Cardiac fibroblast (primary cell): ENCODE data around the gene CHRNB1.

Experiments used
- DNase-seq, 2 donors: peaks; one replicate each; pipeline versions ENCODE4 v3.0.0 to v3.0.0-alpha.2; 2010; ENCODE audit warnings: low read depth in 2 of 2
- H3K4me3 ChIP-seq, 2 donors: replicated peaks in 1 of 2; 1 replicate in 1 of 2; 2 replicates in 1 of 2; pipeline ENCODE4 v1.5.1; 2011; ENCODE audit warnings: low read depth in 2 of 2, low read length in 2 of 2, mild to moderate bottlenecking in 2 of 2, moderate library complexity in 1 of 2
- CTCF ChIP-seq: IDR thresholded peaks from one replicate; pipeline ENCODE4 v1.5.1; 2011; ENCODE audit warnings: low read depth, mild to moderate bottlenecking, low read length, inconsistent platforms

CHRNB1 gene

GRCh38 chr17:7437369-7437863 is 7.4 kb upstream of the CHRNB1 start:
- no peak for TF ChIP-seq CTCF
- DNase-seq: no peak
- peak overlapping the region; percentile 21 to 35 for H3K4me3 ChIP-seq

GRCh38 chr17:7437950-7438614 is 6.8 kb upstream of the CHRNB1 start:
- peak overlapping the region in 1 of 2 donors; percentile 46 for H3K4me3 ChIP-seq

GRCh38 chr17:7438656-7439460 is 6.0 kb upstream of the CHRNB1 start:
- no peak for TF ChIP-seq CTCF
- no peak for DNase-seq
- peak overlapping the region in 1 of 2 donors; percentile 46 for H3K4me3 ChIP-seq

More at GRCh38 chr17:7437950-7438614, 6.8 kb upstream of the CHRNB1 start:
- TF ChIP-seq CTCF: no peak
- no peak for DNase-seq

GRCh38 chr17:7439462-7440112 is 5.3 kb upstream of the CHRNB1 start, which contains the start of gene FGF11:
FGF11 (plus strand) TSS chr17:7439512; CDS start chr17:7439621, 109 bp downstream.
- H3K4me3 ChIP-seq: peak within 1 kb of the TSS; percentile 48 to 50
- no peak for TF ChIP-seq CTCF
- no peak for DNase-seq

- peak overlapping the region; percentile 48 to 50 for H3K4me3 ChIP-seq
- DNase-seq: peak; percentile 12 to 23
- no peak for TF ChIP-seq CTCF
Observed at GRCh38 chr17:7440113-7440833, 4.6 kb upstream of the CHRNB1 start.

GRCh38 chr17:7440834-7441195 is 4.0 kb upstream of the CHRNB1 start:
- H3K4me3 ChIP-seq: peak overlapping the region in 1 of 2 donors; percentile 50
- peak; percentile 20 to 40 for DNase-seq
- peak; percentile 14 for TF ChIP-seq CTCF
